ENCODE data around the gene COX19.
"Not testable (repeated sequence)": the region's sequence is repeated elsewhere in the genome, so short reads cannot be mapped to it uniquely, and the experiment has no call there.

Gene COX19

DNA sequence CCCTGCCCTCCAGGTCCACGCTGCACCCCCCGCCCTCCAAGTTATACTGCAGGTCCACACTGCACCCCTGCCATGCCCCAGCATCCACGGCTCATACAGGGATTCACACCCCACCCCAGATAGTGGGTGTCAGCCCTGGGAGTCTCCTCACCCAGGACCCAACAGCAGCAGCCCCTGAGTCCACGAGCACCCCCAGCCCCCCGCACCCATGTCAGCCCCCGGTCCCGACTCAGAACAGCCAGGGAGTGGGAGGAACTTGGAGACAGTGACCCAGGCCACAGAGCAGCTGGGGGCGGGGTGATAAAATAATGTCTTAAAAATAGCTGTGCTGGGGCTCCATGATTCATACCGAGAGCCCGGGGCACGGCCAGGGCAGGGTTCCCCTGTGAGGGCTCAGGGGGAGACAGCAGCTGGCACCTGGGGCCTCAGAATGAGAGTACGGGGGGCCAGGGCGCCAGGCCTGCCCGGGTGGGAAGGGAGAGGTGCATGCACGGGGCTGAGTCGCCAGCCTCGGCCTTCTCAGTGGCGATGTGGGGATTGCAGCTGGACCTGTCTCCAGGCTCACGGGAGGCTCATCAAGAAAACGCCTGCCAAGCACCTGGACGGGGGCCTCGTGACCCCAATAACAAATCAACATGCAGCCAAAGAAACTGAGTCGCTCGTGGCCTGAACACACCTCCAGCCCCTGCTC lies 50.7 kb downstream of the COX19 start:
- DNase-seq (ENCODE audit: low spot score) = peak; percentile 54

DNA sequence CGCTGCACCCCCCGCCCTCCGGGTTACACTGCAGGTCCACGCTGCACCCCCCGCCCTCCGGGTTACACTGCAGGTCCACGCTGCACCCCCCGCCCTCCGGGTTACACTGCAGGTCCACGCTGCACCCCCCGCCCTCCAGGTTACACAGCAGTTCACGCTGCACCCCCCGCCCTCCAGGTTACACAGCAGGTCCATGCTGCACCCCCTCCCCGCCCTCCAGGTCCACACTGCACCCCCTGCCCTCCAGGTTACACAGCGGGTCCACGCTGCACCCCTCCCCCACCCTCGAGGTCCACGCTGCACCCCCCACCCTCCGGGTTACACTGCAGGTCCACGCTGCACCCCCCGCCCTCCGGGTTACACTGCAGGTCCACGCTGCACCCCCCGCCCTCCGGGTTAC lies 51.3 kb downstream of the COX19 start:
- not testable (repeated sequence) for DNase-seq (ENCODE audit: low spot score)

DNA sequence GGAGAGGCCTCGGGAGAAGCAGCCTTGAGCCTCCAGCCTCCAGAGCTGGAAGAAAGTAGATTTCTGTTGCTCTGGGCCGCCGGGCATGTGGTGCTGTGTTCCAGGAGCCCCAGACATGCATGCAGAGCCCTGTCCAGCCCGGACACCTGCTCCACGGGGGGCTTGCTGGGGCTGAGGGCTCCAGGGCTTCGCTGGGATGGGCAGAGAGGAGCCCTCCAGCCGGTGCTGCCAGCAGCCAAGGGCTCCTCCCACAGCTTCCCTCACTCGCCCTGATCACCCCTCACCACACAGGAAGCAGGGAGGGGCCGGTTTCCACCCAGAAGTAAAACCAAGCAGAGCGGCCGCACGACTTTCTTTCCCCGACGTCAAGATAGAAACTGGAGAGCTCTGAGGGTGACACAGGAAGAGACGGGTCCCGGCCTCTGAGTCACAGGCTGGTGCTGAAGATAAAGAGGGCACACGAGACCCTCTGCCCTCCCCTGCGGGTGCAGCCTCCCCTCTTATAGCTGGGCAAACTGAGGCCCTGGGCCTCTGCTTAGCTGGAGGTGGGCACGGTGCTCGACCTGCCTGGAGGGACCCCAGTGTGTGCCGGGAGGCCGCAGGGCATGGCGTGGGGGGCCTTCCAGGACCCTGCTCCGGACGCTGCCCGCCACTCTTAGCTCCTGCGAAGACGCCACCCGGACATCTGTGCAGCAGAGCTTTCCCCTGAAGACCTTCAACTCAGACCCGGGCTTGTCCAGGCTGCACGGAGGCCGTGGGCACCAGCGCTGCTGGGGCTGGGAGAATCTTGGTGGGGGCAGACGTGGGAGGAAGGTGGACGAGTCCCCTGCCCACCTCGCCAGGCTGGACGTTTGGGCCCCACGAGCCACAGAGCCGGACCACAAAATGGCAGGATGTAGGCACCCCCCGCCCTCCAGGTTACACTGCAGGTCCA lies 52.0 kb downstream of the COX19 start:
- DNase-seq (ENCODE audit: low spot score) = peak; percentile 94

DNA sequence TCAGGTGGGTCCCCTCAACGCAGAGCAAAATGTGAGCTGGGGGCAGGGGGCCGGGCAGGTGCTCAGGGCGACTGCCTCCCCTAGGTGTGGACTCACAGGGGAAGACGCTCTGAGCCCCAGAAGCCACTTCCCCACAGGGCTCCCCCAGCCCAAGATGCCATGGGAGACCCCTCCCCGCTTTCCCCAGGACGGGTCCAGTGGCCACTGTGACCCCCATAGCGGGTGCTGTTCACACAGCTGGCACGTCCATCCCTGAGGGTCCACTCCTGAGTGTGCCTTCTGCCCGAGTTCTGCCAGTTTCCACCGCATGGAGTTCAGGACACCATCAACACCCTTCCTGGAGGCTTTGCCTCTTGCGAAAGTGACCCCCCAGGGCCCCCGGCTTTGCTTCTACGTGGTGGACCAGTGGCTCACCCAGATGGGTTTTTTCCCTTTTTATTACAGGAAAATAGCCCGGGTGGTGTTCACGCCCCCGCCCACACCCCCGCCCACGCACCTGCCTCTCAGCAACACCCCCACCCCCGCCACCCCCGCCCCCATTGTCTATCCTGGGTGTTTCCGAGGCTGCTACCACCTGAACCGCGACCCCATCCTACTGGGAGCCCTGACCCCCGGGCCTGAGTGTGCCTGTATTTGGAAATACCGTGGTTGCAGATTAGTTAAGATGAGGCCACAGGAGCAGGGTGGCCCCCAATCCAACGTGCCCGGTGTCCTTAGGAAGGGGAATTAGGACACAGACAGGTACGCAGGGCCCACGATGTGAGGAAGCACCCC lies 52.8 kb downstream of the COX19 start:
- DNase-seq (ENCODE audit: low spot score) = peak; percentile 42

DNA sequence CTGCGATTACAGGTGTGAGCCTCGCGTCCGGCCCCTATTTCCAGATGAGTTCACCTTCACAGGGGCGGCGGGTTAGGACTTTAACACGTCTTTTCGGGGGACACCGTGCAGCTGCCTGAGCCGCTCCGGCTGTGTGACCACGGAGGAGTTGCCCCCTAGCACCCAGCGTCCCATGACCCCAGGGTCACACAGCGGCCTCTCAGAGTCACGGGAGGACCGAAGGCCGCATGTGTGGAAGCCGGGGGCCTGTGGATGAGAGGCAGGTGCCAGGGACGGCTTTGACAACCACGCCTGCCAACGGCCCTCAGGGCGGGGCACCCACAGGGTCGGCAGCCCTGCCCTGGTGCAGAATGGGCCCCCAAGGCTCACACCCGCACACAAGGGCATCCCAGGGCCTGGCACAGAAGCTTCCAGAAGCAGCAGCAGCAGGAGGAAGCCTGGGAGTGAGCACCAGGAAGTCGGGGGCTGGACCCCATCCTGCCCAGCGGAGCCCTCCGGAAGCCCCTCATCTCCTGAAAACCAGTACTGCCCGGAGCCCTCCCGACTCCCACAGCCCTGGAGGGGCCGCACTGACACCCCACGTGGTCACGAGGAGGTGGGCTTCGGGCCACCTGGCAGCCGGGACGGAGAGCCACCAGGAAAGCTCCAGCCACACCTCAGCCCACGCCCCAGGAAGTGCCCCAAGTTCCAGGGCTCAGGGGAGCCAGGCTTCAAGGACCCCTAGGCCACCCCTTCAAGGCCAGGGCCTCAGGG lies 53.6 kb downstream of the COX19 start:
- DNase-seq (ENCODE audit: low spot score) = no peak

DNA sequence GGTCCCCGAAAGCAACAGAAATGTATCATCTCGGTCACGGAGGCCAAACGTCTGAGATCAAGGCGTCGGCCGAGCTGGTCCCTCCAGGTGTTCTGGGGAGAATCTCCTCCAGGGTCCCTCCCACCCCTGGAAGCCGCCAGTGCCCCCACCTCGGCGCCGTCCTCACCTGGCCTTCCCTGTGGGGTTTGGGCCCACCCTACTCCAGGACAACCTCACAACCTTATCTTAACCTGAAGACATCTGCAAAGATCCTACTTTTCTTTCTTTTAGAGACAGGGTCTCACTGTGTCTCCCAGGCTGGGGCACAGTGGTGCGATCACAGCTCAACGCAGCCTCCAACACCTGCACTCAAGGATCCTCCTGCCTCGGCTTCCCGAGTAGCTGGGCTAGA lies 54.3 kb downstream of the COX19 start:
- DNase-seq (ENCODE audit: low spot score) = no peak

DNA sequence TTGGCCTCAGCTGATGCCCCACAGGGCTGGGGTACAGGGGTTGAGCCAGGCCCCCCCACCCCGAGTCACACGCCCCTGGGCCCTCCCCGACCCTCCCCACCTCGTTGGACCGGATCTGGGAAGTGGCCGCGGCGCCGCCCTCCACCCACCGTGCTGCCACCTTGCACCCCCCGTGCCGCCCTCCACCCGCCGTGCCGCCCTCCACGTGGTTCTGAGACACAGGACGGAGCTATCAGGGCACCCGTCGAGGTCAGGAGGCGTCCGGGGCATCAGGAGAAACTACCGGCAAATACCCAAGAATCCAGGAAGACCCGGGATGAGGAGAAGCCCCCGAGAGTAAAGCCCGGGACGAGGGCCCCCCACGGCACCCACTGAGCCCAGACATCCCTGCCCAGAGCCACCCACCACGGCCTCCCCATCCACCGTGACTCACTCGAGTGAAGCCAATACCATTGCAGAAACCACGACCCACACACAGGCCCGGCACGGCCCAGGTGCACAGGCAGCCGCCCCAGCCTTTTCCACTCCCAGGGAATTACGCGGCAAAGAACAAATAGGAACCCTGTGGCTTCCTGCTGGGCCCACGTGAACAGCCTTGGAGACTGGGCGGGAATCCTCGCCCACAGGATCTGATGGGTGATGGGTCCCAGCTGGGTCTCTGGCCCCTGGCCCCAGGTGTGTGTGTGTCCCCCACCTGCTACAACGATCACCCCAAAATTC lies 54.8 kb downstream of the COX19 start:
- no peak for DNase-seq (ENCODE audit: low spot score)

DNA sequence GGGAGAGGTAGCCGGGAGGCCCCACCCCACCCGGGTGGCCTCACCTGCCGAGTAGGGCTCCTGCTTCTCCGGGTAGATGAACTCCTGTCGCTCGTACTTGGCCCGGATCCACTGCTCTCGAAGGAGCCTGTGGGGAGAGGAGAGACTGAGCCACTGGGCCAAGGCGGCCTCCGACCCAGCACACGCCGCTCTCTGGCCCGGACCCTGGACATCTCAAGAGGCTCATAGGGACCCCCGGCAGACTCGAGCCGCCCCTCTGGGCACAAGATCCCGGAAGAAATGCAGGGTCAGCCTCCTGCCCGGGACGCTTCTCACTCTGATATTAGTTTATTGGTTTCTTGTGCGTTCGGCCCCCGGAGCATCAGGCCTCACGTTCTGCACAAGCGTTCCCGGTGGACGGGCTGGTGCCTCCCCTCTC lies 55.4 kb downstream of the COX19 start:
- DNase-seq (ENCODE audit: low spot score) = no peak

DNA sequence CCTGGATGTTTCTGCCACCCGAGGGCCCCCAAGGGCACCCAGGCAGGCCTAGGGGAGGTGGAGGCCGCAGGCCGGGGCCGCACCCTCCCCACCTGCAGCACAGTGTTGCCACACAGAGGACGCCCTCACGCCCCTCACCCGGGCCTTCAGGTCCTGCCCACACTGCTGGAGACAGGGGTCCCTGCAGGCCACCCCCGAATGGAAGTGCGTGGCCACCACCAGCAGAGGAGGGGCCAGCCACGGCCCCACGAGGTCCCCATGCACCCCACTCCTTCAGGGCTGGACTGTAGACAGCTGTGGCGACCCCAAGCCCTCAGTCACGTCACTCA lies 56.3 kb downstream of the COX19 start:
- no peak for DNase-seq (ENCODE audit: low spot score)

DNA sequence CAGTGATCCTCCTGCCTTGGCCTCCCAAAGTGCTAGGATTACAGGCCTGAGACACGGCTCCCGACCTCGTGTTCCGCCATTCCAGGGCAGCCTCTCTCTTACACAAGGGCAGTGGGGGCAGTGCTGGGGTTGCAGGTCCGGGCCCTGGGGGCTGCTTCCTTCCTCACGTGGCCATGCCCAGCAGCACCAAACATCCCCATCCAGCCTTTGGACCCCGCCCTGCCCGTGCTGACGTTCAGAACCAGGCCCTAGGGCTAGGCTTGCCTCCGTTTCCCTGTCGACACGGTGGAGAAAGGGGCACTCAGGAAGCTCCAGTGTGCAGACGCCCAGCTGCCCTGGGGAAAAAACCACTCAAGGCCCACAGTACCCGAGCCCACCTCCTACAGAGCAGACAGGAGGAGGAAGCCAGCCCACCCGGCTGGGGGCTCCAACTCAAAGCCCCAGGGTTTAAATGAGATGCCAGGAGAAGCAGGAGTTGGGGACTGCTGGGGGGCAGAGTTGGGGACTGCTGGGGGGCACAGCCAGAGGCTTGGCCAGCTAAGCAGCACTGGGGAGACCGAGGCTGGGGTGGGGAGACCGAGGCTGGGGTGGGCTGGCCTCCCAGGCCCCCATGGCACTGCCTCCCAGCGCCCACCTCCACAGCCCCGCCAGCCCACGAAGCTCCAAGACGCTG lies 56.8 kb downstream of the COX19 start:
- no peak for DNase-seq (ENCODE audit: low spot score)

DNA sequence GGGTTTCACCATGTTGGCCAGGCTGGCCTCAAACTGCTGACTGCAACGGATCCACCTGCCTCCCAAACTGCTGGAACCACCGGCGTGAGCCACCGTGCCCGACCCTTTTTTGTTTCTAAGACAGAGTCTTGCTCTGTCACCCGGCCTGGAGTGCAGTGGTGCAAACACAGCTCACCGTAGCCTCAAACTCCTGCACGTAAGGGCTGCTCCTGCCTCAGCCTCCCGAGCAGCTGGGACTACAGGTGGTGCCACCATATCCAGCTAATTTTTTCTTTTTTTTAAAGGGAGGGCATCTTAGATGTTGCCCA lies 57.3 kb downstream of the COX19 start:
- DNase-seq (ENCODE audit: low spot score) = no peak

DNA sequence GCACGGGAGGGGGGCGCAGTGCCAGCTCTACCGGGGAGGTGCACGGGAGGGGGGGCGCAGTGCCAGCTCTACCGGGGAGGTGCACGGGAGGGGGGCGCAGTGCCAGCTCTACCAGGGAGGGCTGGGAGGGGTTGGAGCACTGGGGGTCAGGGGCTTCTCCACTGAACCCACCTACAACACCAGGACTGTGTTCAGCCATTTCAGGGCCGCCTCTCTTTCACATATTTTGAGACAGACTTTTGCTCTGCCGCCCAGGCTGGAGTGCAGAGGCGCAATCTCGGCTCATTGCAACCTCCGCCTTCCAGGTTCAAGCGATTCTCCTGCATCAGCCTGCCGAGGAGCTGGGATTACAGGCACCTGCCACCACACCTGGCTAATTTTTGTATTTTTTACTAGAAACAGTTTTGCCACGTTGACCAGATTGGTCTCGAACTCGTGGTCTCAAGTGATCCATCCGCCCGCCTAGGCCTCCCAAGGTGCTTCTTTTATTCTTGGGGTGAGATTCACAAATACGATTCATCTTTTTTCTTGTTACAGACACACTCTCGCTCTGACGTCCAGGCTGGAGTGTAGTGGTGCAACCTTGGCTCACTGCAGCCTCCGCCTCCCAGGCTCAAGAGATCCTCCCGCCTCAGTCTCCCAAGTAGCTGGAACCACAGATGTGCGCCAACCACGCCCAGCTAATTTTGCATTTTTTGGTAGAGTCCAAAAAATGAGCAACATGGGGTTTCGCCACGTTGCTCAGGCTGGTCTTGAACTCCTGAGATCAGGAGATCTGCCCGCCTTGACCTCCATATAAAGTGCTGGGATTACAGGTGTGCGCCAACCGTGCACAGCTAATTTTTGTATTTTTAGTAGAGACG lies 57.9 kb downstream of the COX19 start:
- DNase-seq (ENCODE audit: low spot score) = no peak

DNA sequence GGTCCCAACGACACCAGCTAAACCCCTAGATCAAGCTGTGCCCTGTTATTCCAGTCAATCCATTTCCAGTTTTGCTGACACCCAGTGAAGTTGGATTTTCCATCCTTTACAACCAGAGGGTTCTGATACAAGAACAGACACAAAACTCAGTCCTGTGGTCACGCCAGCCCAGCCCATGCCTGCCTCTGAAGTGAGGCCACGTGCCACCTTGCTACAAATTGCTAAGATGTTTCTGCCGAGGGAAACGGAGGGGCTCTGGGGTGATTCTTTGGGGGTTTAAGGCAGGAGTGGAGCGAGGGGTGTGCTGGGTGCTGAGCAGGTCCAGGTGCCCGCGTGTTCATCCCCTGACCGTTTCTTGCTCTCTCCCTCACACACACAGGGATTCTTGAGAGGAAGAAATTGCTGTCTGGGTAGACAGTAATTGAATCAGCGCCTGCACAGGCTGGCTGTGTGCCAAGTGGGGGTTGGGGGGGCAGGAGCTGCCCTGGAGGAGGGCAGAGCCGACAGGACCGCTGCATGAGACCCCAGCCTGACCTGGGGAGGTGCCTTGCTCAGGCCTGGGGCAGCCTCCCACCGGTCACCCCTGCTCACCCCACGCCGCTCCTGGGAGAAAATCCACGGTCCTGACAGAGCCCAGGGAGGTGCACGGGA lies 58.9 kb downstream of the COX19 start:
- DNase-seq (ENCODE audit: low spot score) = no peak

Measured in CD4-positive, alpha-beta T cell treated with Interleukin-15 for 4 hours (primary cell).